Measurements from ENCODE around the gene RERE.

GRCh38 chr1:8386247-8386646, 431.2 kb downstream of the RERE start:
- TF ChIP-seq PATZ1 (tag by site-specific recombination; IDR thresholded peaks at IDR 0.05) = no peak
- no peak for TF ChIP-seq ZNF341 (tag by site-specific recombination; IDR thresholded peaks at IDR 0.05; ENCODE audit: low read depth)
- TF ChIP-seq CTCF (tag by site-specific recombination; IDR thresholded peaks at IDR 0.05) = no peak
- TF ChIP-seq ZNF433 (tag by site-specific recombination; IDR thresholded peaks at IDR 0.05; ENCODE audit: low read depth) = no peak
- TF ChIP-seq ZBTB21 (tag by site-specific recombination; IDR thresholded peaks at IDR 0.05) = no peak

Data from HEK293 (cell line).